ENCODE results near the gene DENND2A. TPM values are rescaled to one million over a fixed set of nuclear protein-coding genes. Genes with fewer than 3 reads are reported as not detected.

Gene DENND2A
- total RNA-seq, 1 experiment from 2014 or later, result 7.3 TPM

GRCh38 chr7:140654109-140654387 is 13.4 kb upstream of the DENND2A start:
- Histone ChIP-seq H4K91ac (ENCODE audit: insufficient read length, low read depth, low read length) (no peak overlapping the region), H4K5ac (ENCODE audit: insufficient read length, low read depth, low read length) (no peak overlapping the region), H4K8ac (replicated peaks; ENCODE audit: insufficient read length, low read depth, low read length) (no peak overlapping the region), H3K79me2 (ENCODE audit: insufficient read depth, low read length) (no peaks in the 10 kb centered on the region), H3K18ac (ENCODE audit: insufficient read length, low read depth, low read length) (no peak overlapping the region), H3K56ac (ENCODE audit: insufficient read length, low read depth, low read length) (no peak overlapping the region), H3K4me1 (ENCODE audit: insufficient read depth, low read length) (no peaks in the 10 kb centered on the region; the same call in 1 of the 2 replicates), H2BK5ac (ENCODE audit: insufficient read length, low read length) (no peak overlapping the region), H2BK15ac (ENCODE audit: low read depth, low read length) (no peak overlapping the region), H3K79me1 (ENCODE audit: insufficient read depth, low read depth, low read length, poor library complexity, severe bottlenecking) (no peaks in the 10 kb centered on the region), H2BK12ac (ENCODE audit: insufficient read length, low read depth, low read length) (no peak overlapping the region), H3K23me2 (ENCODE audit: insufficient read length, low read depth, low read length, poor library complexity, severe bottlenecking) (no peaks in the 10 kb centered on the region), H3K4me2 (ENCODE audit: insufficient read depth, insufficient read length, low read length) (no peak overlapping the region), H4K20me1 (ENCODE audit: control insufficient read depth, insufficient read depth, insufficient read length) (no peaks in the 10 kb centered on the region), H3K14ac (ENCODE audit: insufficient read depth, low read length) (no peak overlapping the region), H2BK120ac (ENCODE audit: low read depth, low read length, poor library complexity, severe bottlenecking) (no peak overlapping the region), H3K9me3 (ENCODE audit: control insufficient read depth, low read depth, low read length) (no peaks in the 10 kb centered on the region), H3T11ph (ENCODE audit: low read length) (no peak overlapping the region), H2AK5ac (ENCODE audit: insufficient read length, low read length) (no peak overlapping the region), H3K27ac (ENCODE audit: insufficient read length, low read depth, low read length) (no peak overlapping the region), H3K9ac (ENCODE audit: extremely low read depth, insufficient read length, low read length) (no peak overlapping the region), H3K27me3 (ENCODE audit: insufficient read depth, low read length) (no peaks in the 10 kb centered on the region), H3K23ac (ENCODE audit: insufficient read length, low read depth, low read length) (no peak overlapping the region), H2BK20ac (ENCODE audit: low read depth, low read length, poor library complexity, severe bottlenecking) (no peak overlapping the region), H3K4ac (ENCODE audit: low read depth, low read length) (no peak overlapping the region), H2AFZ (ENCODE audit: low read length) (no peak overlapping the region)
- DNase-seq, result no peak
- H3K36me3 Mint-ChIP-seq (ENCODE audit: insufficient read depth in 1 of 3, low read depth in 3 of 3), result no peaks in the 10 kb centered on the region
- peaks cover 8 to 10% of the 10 kb centered on the region in 2 experiments; a peak in 3 of 4 replicates for H3K4me1 Mint-ChIP-seq
- H3K9me3 Mint-ChIP-seq, result peaks cover 2 to 3% of the 10 kb centered on the region in 2 experiments; a peak in 2 of 5 replicates
- H3K27me3 Mint-ChIP-seq (ENCODE audit: low read depth), result peaks cover 8% of the 10 kb centered on the region
- H3K27ac Mint-ChIP-seq, result no peak overlapping the region
- no peak for TF ChIP-seq CTCF (conservative IDR thresholded peaks at IDR 0.05)
- H3K4me3 Mint-ChIP-seq, result no peak overlapping the region; a peak in 1 of 5 replicates
- WGBS (ENCODE audit: extremely low coverage, insufficient read length, low lambda C conversion rate), result no CpG with 5 or more reads among the region's 2 CpGs
